Jurkat, Clone E6-1 (cell line): ENCODE measurements around the gene YEATS2.

Experiments used
- DNase-seq: peaks from one replicate; pipeline ENCODE4 v3.0.0-alpha.2; 2011; ENCODE audit warnings: low read depth, low spot score
- H3K4me3 ChIP-seq: 2 replicates; pipeline ENCODE4 v1.5.1; 2011; ENCODE audit warnings: mild to moderate bottlenecking, low read length, control low read depth, moderate library complexity

YEATS2 gene

DNA sequence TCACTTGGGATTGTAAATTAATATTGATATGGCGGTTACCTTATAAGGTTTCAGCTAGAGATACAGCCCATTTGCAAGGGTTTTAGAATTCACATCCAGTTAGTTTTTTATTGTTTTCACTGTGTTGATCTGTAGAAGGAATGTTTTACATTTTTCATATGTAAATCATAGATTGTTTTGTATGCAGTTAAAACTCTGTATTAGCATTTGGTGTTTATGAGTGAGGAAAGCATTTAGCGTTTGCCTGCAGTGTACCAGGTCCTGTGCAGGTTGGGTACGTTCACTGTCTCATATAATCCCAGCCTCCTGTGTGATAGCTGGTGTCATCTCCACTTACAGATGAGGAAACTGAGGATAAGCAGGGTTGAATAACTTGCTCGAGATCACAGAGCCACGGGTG lies 104.0 kb downstream of the YEATS2 start:
- DNase-seq, result no peak
- H3K4me3 ChIP-seq, result no peak overlapping the region

GRCh38 chr3:183802989-183803388 lies 105.4 kb downstream of the YEATS2 start:
- no peak overlapping the region for H3K4me3 ChIP-seq
- no peak for DNase-seq

- no peak overlapping the region for H3K4me3 ChIP-seq
- DNase-seq, result no peak
Observed at GRCh38 chr3:183807209-183807728, 109.7 kb downstream of the YEATS2 start.

GRCh38 chr3:183807881-183808280 lies 110.3 kb downstream of the YEATS2 start:
- no peak for DNase-seq
- no peak overlapping the region for H3K4me3 ChIP-seq

DNA sequence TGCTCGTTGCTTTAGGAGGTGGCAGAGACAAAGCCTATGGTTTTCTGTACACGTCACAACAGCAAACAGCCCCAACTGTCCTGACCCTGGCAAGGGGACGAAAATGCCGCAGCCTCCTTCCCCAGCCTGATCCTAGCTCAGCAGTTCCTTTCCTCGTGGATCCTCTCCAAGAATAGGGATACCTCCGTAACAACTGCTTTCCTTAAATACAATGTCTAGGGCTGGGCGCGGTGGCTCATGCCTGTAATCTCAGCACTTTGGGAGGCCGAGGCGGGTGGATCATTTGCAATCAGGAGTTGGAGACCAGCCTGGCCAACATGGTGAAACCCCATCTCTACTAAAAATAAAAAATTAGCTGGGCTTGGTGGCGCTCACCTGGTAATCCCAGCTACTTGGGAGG lies 110.8 kb downstream of the YEATS2 start:
- no peak for DNase-seq

GRCh38 chr3:183809270-183809669 lies 111.7 kb downstream of the YEATS2 start:
- no peak for DNase-seq
- no peak overlapping the region for H3K4me3 ChIP-seq

More for the DNA sequence above, 110.8 kb downstream of the YEATS2 start:
- H3K4me3 ChIP-seq, result no peak overlapping the region

DNA sequence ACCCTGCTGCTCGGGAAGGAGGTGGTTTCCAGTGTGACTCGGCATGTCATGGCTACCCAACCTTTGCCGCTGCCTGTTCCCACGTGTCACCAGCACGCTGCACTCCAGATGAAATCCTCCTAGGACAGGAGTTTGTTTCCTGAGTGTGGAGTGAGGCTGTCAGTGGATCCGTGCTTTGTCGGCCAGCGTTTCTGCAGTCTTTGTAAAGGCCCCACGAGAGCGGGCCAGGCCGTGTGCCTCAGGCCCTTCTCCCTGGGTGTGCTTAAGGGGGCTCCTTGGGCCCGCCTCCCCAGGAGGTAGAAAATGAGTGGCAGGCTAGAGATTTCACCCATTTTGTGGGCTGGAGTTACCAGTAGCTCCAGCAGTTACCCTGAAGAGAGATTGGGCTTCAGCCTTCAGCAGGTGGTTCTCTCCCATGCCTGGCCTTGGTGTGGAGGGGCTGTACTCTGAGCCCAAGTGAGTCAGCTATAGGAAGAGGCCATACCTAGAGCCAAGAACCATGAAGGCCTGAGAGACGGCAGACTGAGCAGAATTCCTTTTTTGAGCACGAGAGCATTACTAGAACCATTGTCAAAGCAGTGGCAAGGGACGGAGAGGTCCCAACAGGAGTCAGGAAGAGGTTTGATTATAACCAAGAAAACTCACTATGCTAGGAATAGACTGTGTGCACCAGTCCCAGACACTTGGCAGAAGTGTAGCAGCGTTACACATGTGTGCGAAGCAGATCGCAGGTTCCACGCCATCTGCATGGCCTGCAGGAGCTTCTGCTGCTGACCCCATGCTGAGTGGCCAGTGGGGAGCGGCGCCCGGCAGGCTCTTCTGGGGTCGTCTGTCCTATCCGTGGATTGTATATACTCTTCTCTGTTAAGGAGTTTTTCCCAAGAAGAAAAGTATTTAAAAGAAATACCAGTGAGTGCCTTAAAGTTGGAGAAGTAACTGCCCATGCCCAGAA lies 113.3 kb downstream of the YEATS2 start:
- H3K4me3 ChIP-seq, result no peak overlapping the region
- DNase-seq, result no peak

GRCh38 chr3:183811638-183812037 lies 114.0 kb downstream of the YEATS2 start:
- H3K4me3 ChIP-seq, result no peak overlapping the region
- no peak for DNase-seq

GRCh38 chr3:183812761-183813445 lies 115.3 kb downstream of the YEATS2 start:
- no peak for DNase-seq
- no peak overlapping the region for H3K4me3 ChIP-seq

DNA sequence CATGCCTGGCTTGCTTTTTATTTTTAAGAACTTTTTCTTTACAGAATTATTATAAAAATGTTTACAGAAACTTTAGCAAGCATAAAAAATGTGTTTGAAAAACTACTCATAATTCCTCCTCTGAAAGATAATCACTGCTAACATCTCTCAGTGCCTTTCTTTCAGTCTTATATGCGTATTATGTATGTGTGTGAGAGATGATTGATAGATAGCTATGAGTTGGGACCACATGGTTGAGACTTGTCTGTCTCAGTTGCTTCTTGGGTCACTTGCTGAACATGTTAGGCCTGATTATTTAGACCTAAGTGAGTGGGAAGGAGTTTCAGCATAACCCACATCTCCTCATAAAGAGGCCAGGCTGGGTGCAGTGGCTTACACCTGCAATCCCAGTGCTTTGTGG lies 116.6 kb downstream of the YEATS2 start:
- DNase-seq, result no peak
- no peak overlapping the region for H3K4me3 ChIP-seq

DNA sequence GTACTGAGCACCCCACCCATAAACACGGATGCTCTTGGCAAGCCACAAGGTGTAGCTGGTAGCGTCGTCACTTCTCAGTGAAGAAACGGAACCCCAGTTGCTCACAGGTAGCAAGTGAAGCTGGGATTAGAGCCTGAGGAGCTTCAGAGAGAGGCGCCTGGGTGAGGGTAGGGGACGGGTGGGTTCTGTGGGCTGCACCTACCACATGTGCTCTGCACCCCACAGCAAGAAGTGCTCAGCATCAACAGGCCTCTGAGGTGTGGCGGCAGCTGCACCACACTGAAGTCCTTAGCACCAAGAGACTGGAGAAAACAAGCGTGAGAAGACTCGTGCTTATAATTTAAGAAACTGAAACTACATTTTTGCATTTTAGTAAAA lies 118.0 kb downstream of the YEATS2 start:
- no peak for DNase-seq
- H3K4me3 ChIP-seq, result no peak overlapping the region

- H3K4me3 ChIP-seq, result no peak overlapping the region
- no peak for DNase-seq
Observed at GRCh38 chr3:183815951-183816475, 118.4 kb downstream of the YEATS2 start.

DNA sequence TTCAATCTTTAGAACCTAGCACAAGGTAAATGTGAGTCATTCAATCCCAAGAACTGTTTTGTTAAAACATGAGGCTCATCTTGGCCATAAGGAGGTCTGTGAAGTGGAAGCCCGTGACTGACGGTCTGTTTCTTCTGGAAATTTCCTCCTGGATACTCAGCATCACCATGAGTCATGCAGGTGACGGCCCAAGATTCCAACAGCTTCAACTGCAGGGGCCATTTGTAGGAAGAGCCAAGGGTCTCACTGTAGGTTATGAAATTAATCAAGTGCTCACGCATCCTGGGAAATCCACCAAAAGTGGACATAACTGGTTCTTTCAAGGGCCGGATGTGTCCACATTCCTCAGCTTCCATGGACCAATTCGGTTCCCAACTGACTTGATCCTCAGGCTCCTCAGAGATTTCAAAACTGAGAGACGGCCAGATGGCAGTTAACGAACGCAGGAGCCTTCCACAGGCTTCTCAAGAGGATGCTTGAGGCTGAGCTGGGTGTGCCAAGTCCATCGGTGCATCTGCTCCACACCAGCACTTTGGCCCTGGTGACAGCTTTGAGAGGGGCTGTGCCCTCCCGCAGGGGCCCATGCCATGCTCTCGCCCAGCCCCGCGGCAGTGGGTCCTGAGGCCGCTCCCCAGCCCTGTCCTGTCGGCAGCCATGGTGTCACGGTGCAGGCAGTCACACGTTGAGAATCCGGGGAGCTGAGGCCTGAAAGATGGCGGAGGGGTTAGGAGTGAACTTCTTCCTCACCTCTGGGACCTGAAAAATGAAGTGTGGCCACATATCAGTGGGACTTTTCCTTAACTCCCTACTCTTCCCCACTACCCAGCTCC lies 119.3 kb downstream of the YEATS2 start:
- DNase-seq, result no peak
- H3K4me3 ChIP-seq, result no peak overlapping the region

DNA sequence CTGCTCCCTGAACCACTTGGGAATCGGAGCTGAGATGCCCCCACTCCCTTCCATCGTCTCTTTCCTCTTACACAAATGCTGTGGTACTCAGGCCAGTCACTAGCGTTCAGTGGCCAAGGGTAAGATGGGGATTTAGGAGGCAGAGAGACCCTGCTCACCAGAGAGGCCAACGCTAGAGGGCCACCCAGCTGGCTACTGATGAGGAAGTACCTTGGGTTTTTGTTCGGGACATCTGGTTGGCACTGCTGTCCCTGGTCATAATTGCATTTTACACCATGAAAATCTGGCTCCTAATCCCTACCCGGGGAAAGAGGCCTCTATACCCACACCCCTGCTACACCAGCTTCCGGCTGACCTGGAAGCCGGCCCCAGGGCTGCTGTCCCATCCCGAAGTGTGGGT lies 120.0 kb downstream of the YEATS2 start:
- H3K4me3 ChIP-seq, result no peak overlapping the region
- DNase-seq, result no peak

- DNase-seq, result no peak
- H3K4me3 ChIP-seq, result no peak overlapping the region
Observed at GRCh38 chr3:183818041-183818620, 120.5 kb downstream of the YEATS2 start.

DNA sequence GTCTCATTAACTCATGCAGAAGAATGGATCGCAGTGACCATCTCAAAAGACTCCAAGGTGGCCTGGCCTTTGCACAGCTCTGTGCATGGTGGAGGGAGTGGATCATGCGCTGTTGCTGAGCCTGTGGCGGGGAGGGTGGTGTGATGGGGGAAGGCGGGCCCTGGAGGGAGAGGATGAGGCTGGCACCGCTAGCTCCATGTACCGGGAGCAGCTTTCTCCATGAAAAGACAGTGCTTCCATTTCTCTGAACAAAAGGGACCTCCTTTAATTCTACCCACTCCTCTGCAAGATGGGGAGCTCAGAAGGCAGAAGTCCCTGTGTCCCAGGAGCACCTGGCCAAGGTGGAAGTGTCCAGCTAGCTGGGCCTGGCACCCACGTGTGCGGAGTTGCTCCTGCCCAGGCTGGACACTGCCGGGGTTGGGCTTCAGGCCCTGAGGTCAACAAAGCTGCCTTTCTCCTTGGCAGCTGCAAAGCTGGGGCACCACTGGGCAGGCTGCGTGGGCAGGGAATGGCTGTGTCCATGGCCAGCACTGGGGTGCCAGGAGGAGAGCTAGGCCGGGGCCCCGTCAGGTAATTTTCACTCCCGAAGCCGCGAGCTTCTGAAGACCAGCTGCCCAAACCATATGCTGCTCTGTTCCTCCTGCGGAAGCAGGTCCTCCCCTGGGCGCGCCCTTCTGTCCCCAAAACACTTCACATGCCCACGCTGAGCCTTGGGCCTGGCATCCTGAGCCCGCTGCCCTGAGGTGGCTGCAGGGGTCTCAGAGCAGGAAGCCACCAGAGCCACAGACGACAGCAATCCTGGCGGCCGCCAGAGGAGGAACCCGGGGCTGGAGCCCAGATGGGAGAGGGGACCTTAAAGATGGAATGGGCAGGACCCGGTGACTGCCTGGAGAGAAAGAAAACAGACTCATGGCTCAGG lies 121.4 kb downstream of the YEATS2 start:
- H3K4me3 ChIP-seq, result no peak overlapping the region
- DNase-seq, result no peak

GRCh38 chr3:183819831-183820230 lies 122.2 kb downstream of the YEATS2 start:
- H3K4me3 ChIP-seq, result no peak overlapping the region
- DNase-seq, result no peak

- DNase-seq, result no peak
- no peak overlapping the region for H3K4me3 ChIP-seq
Observed at GRCh38 chr3:183822631-183823030, 125.0 kb downstream of the YEATS2 start.
